GM12891 (cell line): ENCODE measurements around the gene MLYCD.

ENCODE experiments used
- PAX5 ChIP-seq: IDR thresholded peaks from 2 replicates; pipeline ENCODE4 v1.6.1; 2011; ENCODE audit warnings: low read length, moderate library complexity, mild to moderate bottlenecking; ENCODE audit not compliant: insufficient read depth, severe bottlenecking
- POLR2A ChIP-seq: IDR thresholded peaks from 2 replicates; pipeline ENCODE4 v1.6.1; 2011; ENCODE audit warnings: low read depth, low read length, control low read depth
- POLR2AphosphoS5 ChIP-seq: IDR thresholded peaks from 2 replicates; pipeline ENCODE4 v1.6.1; 2011; ENCODE audit warnings: low read depth, low read length, control low read depth
- POU2F2 ChIP-seq: IDR thresholded peaks from 2 replicates; pipeline ENCODE4 v1.6.1; 2011; ENCODE audit warnings: low read depth, mild to moderate bottlenecking, control low read depth, low read length, moderate library complexity
- TAF1 ChIP-seq: IDR thresholded peaks from 2 replicates; pipeline ENCODE4 v1.6.1; 2011; ENCODE audit warnings: low read depth, low read length, control low read depth

DNA sequence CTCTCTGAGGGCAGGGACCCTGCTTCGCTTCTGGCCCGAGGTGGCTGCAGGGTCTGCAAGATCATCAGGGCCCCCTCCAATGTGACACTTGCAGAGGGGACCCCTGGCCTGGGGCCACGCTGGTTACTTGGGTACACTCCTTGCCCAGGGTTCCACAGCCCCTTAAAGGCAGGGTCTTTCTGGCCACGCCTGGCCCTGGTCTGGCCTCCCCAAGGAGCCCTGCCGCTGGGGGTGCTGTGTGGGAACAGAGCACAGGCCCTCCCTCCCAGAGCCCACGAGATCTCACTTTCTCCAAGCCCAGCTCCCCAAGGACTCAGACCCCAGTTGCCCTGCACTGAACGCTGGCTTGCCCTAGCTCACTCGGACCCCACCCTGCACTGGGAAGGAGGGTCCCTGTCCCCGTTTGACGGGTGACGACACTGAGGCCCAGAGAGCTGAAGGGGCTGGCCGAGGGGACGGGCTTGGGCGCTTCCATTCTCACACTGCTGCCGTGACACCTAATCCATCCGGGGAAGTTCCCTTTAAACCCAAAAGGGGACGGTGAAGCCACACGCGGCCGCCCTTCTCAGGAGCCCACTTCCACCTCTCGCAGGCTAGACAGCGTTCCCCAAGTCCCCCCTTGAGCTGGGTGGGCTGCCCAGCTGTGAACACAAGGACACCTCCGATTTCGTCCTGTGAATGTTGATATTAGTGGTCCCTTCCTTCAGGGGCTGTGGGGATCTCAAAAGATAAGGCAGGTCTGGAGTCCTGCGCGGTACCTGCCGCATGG, 27.2 kb downstream of the MLYCD start:
- TF ChIP-seq POLR2A (no peak), POLR2AphosphoS5 (no peak), PAX5 (no peak), TAF1 (no peak), POU2F2 (no peak)
